ENCODE data around the gene NMNAT2. TPM values are rescaled to one million over a fixed set of nuclear protein-coding genes. Genes with fewer than 3 reads are reported as not detected.

The NMNAT2 gene
- total RNA-seq, 1 experiment from 2014 or later: 11.4 TPM

DNA sequence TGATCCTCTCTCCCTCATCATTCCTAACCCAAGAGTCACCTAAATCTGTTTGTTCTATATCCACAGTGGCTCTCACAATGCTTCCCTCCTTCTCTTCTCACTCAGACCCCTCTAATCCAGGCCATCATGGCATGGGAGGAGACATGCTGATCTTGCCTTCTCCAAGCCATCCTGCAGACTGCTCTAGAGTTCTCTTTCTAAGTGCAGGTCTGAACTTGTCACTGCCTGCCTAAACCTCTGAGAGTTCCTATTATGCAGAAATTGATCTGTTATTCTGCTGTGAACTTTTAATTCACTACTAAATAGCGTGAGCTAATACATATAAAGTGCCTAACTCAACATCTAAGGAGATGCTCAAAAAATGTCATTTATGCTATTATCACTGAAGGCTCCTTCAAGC is 205.3 kb downstream of the NMNAT2 start:
- Histone ChIP-seq H3K79me1 (ENCODE audit: insufficient read depth, low read depth, low read length, poor library complexity, severe bottlenecking) (no peaks in the 10 kb centered on the region), H3T11ph (ENCODE audit: low read length) (no peak overlapping the region), H3K4ac (ENCODE audit: low read depth, low read length) (no peak overlapping the region), H2BK5ac (ENCODE audit: insufficient read length, low read length) (no peak overlapping the region), H3K9me3 (ENCODE audit: control insufficient read depth, low read depth, low read length) (no peaks in the 10 kb centered on the region), H3K23me2 (ENCODE audit: insufficient read length, low read depth, low read length, poor library complexity, severe bottlenecking) (no peaks in the 10 kb centered on the region), H3K27me3 (ENCODE audit: insufficient read depth, low read length) (no peaks in the 10 kb centered on the region), H2BK120ac (ENCODE audit: low read depth, low read length, poor library complexity, severe bottlenecking) (no peak overlapping the region), H2AK5ac (ENCODE audit: insufficient read length, low read length) (no peak overlapping the region), H3K4me1 (ENCODE audit: insufficient read depth, low read length) (no peaks in the 10 kb centered on the region), H4K91ac (ENCODE audit: insufficient read length, low read depth, low read length) (no peak overlapping the region), H2BK12ac (ENCODE audit: insufficient read length, low read depth, low read length) (no peak overlapping the region), H4K5ac (ENCODE audit: insufficient read length, low read depth, low read length) (no peak overlapping the region), H3K27ac (ENCODE audit: insufficient read length, low read depth, low read length) (no peak overlapping the region), H4K8ac (replicated peaks; ENCODE audit: insufficient read length, low read depth, low read length) (no peak overlapping the region), H3K4me2 (ENCODE audit: insufficient read depth, insufficient read length, low read length) (no peak overlapping the region), H2BK20ac (ENCODE audit: low read depth, low read length, poor library complexity, severe bottlenecking) (no peak overlapping the region), H4K20me1 (ENCODE audit: control insufficient read depth, insufficient read depth, insufficient read length) (no peaks in the 10 kb centered on the region), H3K14ac (ENCODE audit: insufficient read depth, low read length) (no peak overlapping the region), H2BK15ac (ENCODE audit: low read depth, low read length) (no peak overlapping the region), H3K56ac (ENCODE audit: insufficient read length, low read depth, low read length) (no peak overlapping the region), H3K79me2 (ENCODE audit: insufficient read depth, low read length) (no peaks in the 10 kb centered on the region), H2AFZ (ENCODE audit: low read length) (no peak overlapping the region), H3K9ac (ENCODE audit: extremely low read depth, insufficient read length, low read length) (no peak overlapping the region), H3K18ac (ENCODE audit: insufficient read length, low read depth, low read length) (no peak overlapping the region), H3K23ac (ENCODE audit: insufficient read length, low read depth, low read length) (no peak overlapping the region)
- Mint-ChIP-seq H3K4me1 (peaks cover 7 to 10% of the 10 kb centered on the region in 2 experiments), H3K36me3 (ENCODE audit: insufficient read depth in 1 of 3, low read depth in 3 of 3) (no peaks in the 10 kb centered on the region), H3K9me3 (no peaks in the 10 kb centered on the region), H3K27ac (no peak overlapping the region), H3K4me3 (no peak overlapping the region), H3K27me3 (ENCODE audit: low read depth) (no peaks in the 10 kb centered on the region; the same call in 1 of the 2 replicates)
- DNase-seq: no peak
- TF ChIP-seq CTCF (conservative IDR thresholded peaks at IDR 0.05): no peak
- WGBS (ENCODE audit: extremely low coverage, insufficient read length, low lambda C conversion rate): no CpG with 5 or more reads among the region's 1 CpG
